AG04449 (cell line): ENCODE measurements around the gene GINS2.

ENCODE experiments used
- CTCF ChIA-PET: fragments of 350-600 bp; formaldehyde crosslinking; extraction: SDS; loops from one replicate; lab custom pipeline; 2021; ENCODE audit warnings: antibody characterized with exemption; lab: Yijun Ruan, JAX
- POLR2A ChIA-PET: fragments of 400-600, 350-600 bp; formaldehyde crosslinking; extraction: SDS; loops from one replicate; lab custom pipeline; 2020; ENCODE audit warnings: antibody characterized with exemption, inconsistent platforms; lab: Yijun Ruan, JAX
- DNase-seq: peaks from one replicate; pipeline ENCODE4 v3.0.0-alpha.2; 2010; ENCODE audit warnings: low read depth, low spot score
- H3K4me3 ChIP-seq: 2 replicates; pipeline ENCODE4 v1.5.1; 2011; ENCODE audit warnings: low read depth, mild to moderate bottlenecking, control low read depth, low read length
- CTCF ChIP-seq: IDR thresholded peaks from one replicate; pipeline ENCODE4 v1.5.1; 2011; ENCODE audit warnings: mild to moderate bottlenecking, moderate library complexity, low read length, control low read depth, inconsistent platforms; ENCODE audit not compliant: insufficient read depth; ENCODE audit errors: missing control alignments

Gene GINS2

GRCh38 chr16:85689950-85690320 is 1.2 kb upstream of the GINS2 start:
- POLR2A ChIA-PET = no interaction called here
- TF ChIP-seq CTCF = no peak
- DNase-seq = no peak
- H3K4me3 ChIP-seq = no peak overlapping the region
- CTCF ChIA-PET = interaction anchor here (1.9 to 7.2 kb wide), 2 partner anchors 15 to 28 kb away, joined by 4 to 41 read pairs; no protein-coding TSS in a partner anchor

- no peak for TF ChIP-seq CTCF
- DNase-seq = no peak
- CTCF ChIA-PET = interaction anchor here (1.0 to 7.2 kb wide), 3 partner anchors 14 to 30 kb away, joined by 4 to 41 read pairs (median 4); no protein-coding TSS in a partner anchor
- peak overlapping the region; percentile 57 for H3K4me3 ChIP-seq
- POLR2A ChIA-PET = no interaction called here
These were observed 663 bp upstream of the GINS2 start for GRCh38 chr16:85689285-85689949.

GRCh38 chr16:85687651-85688471 is 893 bp downstream of the GINS2 start:
- ChIA-PET POLR2A (no interaction called here), CTCF (interaction anchor here (0.7 to 7.2 kb wide), 2 partner anchors 12 to 30 kb away, joined by 3 to 41 read pairs; no protein-coding TSS in a partner anchor)
- no peak for TF ChIP-seq CTCF
- DNase-seq = no peak
- peak overlapping the region; percentile 79 for H3K4me3 ChIP-seq

DNA sequence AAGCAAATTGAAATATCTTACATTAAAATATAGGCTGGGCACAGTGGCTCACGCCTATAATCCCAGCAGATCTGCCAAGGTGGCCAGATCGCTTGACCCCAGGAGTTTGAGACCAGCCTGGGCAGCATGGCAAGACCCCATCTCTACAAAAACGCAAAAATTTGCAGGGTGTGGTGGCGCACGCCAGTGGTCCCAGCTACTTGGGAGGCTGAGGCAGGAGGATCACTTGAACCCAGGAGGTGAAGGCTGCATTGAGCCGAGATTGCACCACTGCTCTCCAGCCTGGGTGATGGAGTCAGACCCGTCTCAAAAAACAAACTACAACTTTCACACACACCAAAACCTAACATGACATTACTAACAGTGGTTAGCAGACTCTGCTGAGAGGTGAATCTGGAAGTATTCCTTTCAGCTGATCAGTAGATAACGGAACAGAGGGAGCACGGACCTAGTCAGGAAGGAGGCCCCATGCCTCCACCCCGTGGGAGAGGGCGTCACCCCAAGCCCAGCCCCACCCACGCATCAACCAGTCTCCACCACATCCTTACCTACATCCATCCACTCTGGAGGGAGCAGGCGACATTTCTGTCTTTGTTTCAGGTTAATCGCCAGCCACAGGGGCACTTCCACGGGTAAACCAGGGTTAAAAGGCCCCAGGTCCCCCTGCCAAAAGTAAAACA is 1.7 kb downstream of the GINS2 start:
- CTCF ChIA-PET = interaction anchor here (4.5 to 17.4 kb wide), 2 partner anchors 13 to 29 kb away, joined by 30 to 220 read pairs; no protein-coding TSS in a partner anchor
- no peak for TF ChIP-seq CTCF
- H3K4me3 ChIP-seq = no peak overlapping the region
- DNase-seq = no peak
- POLR2A ChIA-PET = no interaction called here

- no peak overlapping the region for H3K4me3 ChIP-seq
- ChIA-PET CTCF (interaction anchor here (1.3 to 17.4 kb wide), 3 partner anchors 11 to 31 kb away, joined by 4 to 220 read pairs (median 30); no protein-coding TSS in a partner anchor), POLR2A (interaction anchor here (0.6 kb wide), 1 partner anchor 14 kb away, joined by 4 read pairs; no protein-coding TSS in a partner anchor)
- DNase-seq = no peak
- no peak for TF ChIP-seq CTCF
These were observed 3.5 kb downstream of the GINS2 start for GRCh38 chr16:85685251-85685650.
